Muscle of leg (tissue), 11 donors: Measurements from ENCODE around the gene ANKRD40CL. TPM values are rescaled to one million over a fixed set of nuclear protein-coding genes. Genes with fewer than 3 reads are reported as not detected.

ENCODE experiments used
- DNase-seq: peaks from one replicate; pipeline ENCODE4 v3.0.0; 2013
- H3K27ac ChIP-seq: one replicate; pipeline ENCODE4 v1.5.1; 2013; ENCODE audit warnings: mild to moderate bottlenecking, low read length, control low read depth
- H3K27me3 ChIP-seq: one replicate; pipeline ENCODE4 v1.6.1; 2013; ENCODE audit warnings: low read length; ENCODE audit not compliant: control insufficient read depth, insufficient read depth
- H3K36me3 ChIP-seq: one replicate; pipeline ENCODE4 v1.6.1; 2013; ENCODE audit warnings: low read length; ENCODE audit not compliant: control insufficient read depth, insufficient read depth
- H3K4me1 ChIP-seq: one replicate; pipeline ENCODE4 v1.6.1; 2013; ENCODE audit warnings: low read length; ENCODE audit not compliant: control insufficient read depth, insufficient read depth
- H3K4me3 ChIP-seq: one replicate; pipeline ENCODE4 v1.5.1; 2013; ENCODE audit warnings: low read length, control low read depth
- H3K9me3 ChIP-seq: replicated peaks from 2 replicates; pipeline ENCODE4 v1.6.1; 2013; ENCODE audit warnings: low read depth, low read length; ENCODE audit not compliant: control insufficient read depth
- WGBS: methylation state at CpG from one replicate; pipeline ENCODE4 v1.1.5; 2013; ENCODE audit warnings: missing lambda C conversion rate; ENCODE audit not compliant: insufficient coverage; 5-methylcytosine and 5-hydroxymethylcytosine counted together
- polyA plus RNA-seq, 8 donors: library from polyadenylated mRNA; unstranded; fragments of 120-200 nt; gene quantifications; one replicate each; pipeline versions ENCODE4 v1.2.1 to v1.2.3, GENCODE V29; 2013; ENCODE audit warnings: inconsistent platforms in 1 of 8, low replicate concordance in 1 of 8; ENCODE audit not compliant: insufficient read length in 8 of 8, insufficient read depth in 1 of 8
- total RNA-seq: library from RNA; stranded (reverse); fragments of 120-200 nt; gene quantifications from one replicate; pipeline ENCODE4 v1.2.4, GENCODE V29; 2013

The ANKRD40CL gene
- total and polyA plus RNA-seq, 9 donors: 0.21 to 0.56 (median 0.23) TPM; not detected in 4

GRCh38 chr17:50765454-50766221 lies 1.7 kb downstream of the ANKRD40CL start:
- H3K4me1 ChIP-seq: peaks cover 20% of the 10 kb centered on the region
- no peak overlapping the region for H3K4me3 ChIP-seq
- WGBS: 38% methylated on average over 6 of the region's 9 CpGs
- peaks cover 2% of the 10 kb centered on the region for H3K27me3 ChIP-seq
- peak; percentile 64 for DNase-seq
- no peaks in the 10 kb centered on the region for H3K9me3 ChIP-seq
- no peak overlapping the region for H3K27ac ChIP-seq
- no peaks in the 10 kb centered on the region for H3K36me3 ChIP-seq

GRCh38 chr17:50764734-50765149 lies 2.6 kb downstream of the ANKRD40CL start:
- H3K4me1 ChIP-seq: peaks cover 20% of the 10 kb centered on the region
- WGBS: 43% methylated on average over 1 of the region's 2 CpGs
- DNase-seq: no peak

GRCh38 chr17:50763716-50764475 lies 3.4 kb downstream of the ANKRD40CL start:
- H3K9me3 ChIP-seq: no peaks in the 10 kb centered on the region
- H3K27ac ChIP-seq: no peak overlapping the region
- no CpG with 5 or more reads among the region's 2 CpGs for WGBS
- peaks cover 20% of the 10 kb centered on the region for H3K4me1 ChIP-seq
- H3K27me3 ChIP-seq: peaks cover 2% of the 10 kb centered on the region
- H3K36me3 ChIP-seq: no peaks in the 10 kb centered on the region
- no peak for DNase-seq
- no peak overlapping the region for H3K4me3 ChIP-seq

More at GRCh38 chr17:50764734-50765149, 2.6 kb downstream of the ANKRD40CL start:
- Histone ChIP-seq H3K9me3 (no peaks in the 10 kb centered on the region), H3K27ac (no peak overlapping the region), H3K27me3 (peaks cover 2% of the 10 kb centered on the region), H3K36me3 (no peaks in the 10 kb centered on the region), H3K4me3 (no peak overlapping the region)

GRCh38 chr17:50762177-50762576 lies 5.1 kb downstream of the ANKRD40CL start:
- no peaks in the 10 kb centered on the region for H3K36me3 ChIP-seq
- H3K4me3 ChIP-seq: no peak overlapping the region
- DNase-seq: no peak
- peaks cover 2% of the 10 kb centered on the region for H3K27me3 ChIP-seq
- peaks cover 20% of the 10 kb centered on the region for H3K4me1 ChIP-seq
- H3K27ac ChIP-seq: no peak overlapping the region
- H3K9me3 ChIP-seq: no peaks in the 10 kb centered on the region
- WGBS: no CpG with 5 or more reads among the region's 2 CpGs

GRCh38 chr17:50758989-50759544 lies 8.3 kb downstream of the ANKRD40CL start:
- peaks cover 5% of the 10 kb centered on the region for H3K4me1 ChIP-seq
- WGBS: 68% methylated on average over 6 of the region's 9 CpGs
- H3K27me3 ChIP-seq: peaks cover 2% of the 10 kb centered on the region
- no peak for DNase-seq
- H3K27ac ChIP-seq: no peak overlapping the region
- no peaks in the 10 kb centered on the region for H3K9me3 ChIP-seq
- no peak overlapping the region for H3K4me3 ChIP-seq
- peaks cover 2% of the 10 kb centered on the region for H3K36me3 ChIP-seq

GRCh38 chr17:50758524-50758923 lies 8.8 kb downstream of the ANKRD40CL start:
- 40% methylated on average over 3 of the region's 5 CpGs for WGBS
- no peak overlapping the region for H3K27ac ChIP-seq
- peaks cover 2% of the 10 kb centered on the region for H3K27me3 ChIP-seq
- peaks cover under 1% of the 10 kb centered on the region for H3K4me1 ChIP-seq
- no peak overlapping the region for H3K4me3 ChIP-seq
- no peaks in the 10 kb centered on the region for H3K9me3 ChIP-seq
- H3K36me3 ChIP-seq: peaks cover 6% of the 10 kb centered on the region
- no peak for DNase-seq

GRCh38 chr17:50754521-50754920 lies 12.8 kb downstream of the ANKRD40CL start:
- no peaks in the 10 kb centered on the region for H3K27me3 ChIP-seq
- no peak for DNase-seq
- no peak overlapping the region for H3K27ac ChIP-seq
- H3K36me3 ChIP-seq: peaks cover 14% of the 10 kb centered on the region
- no peak overlapping the region for H3K4me3 ChIP-seq
- H3K4me1 ChIP-seq: no peaks in the 10 kb centered on the region
- H3K9me3 ChIP-seq: no peaks in the 10 kb centered on the region
- WGBS: no CpG with 5 or more reads among the region's 2 CpGs

GRCh38 chr17:50749245-50749644 lies 18.1 kb downstream of the ANKRD40CL start:
- no peak for DNase-seq
- WGBS: 85% methylated on average over 2 of the region's 6 CpGs
- H3K27ac ChIP-seq: no peak overlapping the region
- no peak overlapping the region for H3K4me3 ChIP-seq
- no peaks in the 10 kb centered on the region for H3K9me3 ChIP-seq
- no peaks in the 10 kb centered on the region for H3K4me1 ChIP-seq
- H3K27me3 ChIP-seq: no peaks in the 10 kb centered on the region
- peaks cover 48% of the 10 kb centered on the region for H3K36me3 ChIP-seq

- H3K27me3 ChIP-seq: no peaks in the 10 kb centered on the region
- H3K4me1 ChIP-seq: no peaks in the 10 kb centered on the region
- DNase-seq: no peak
- peaks cover 63% of the 10 kb centered on the region for H3K36me3 ChIP-seq
- H3K27ac ChIP-seq: no peak overlapping the region
- WGBS: 87% methylated on average over 5 of the region's 12 CpGs
- H3K4me3 ChIP-seq: no peak overlapping the region
- no peaks in the 10 kb centered on the region for H3K9me3 ChIP-seq
Measured at GRCh38 chr17:50745631-50746030, 21.7 kb downstream of the ANKRD40CL start.

- Histone ChIP-seq H3K36me3 (peaks cover 40% of the 10 kb centered on the region), H3K9me3 (no peaks in the 10 kb centered on the region), H3K4me3 (no peak overlapping the region), H3K27ac (no peak overlapping the region), H3K4me1 (no peaks in the 10 kb centered on the region), H3K27me3 (no peaks in the 10 kb centered on the region)
- no CpG with 5 or more reads among the region's 2 CpGs for WGBS
- DNase-seq: no peak
Measured at GRCh38 chr17:50739098-50739497, 28.2 kb downstream of the ANKRD40CL start.
